ENCODE results near the gene P2RY6.
A peak's percentile ranks its signal among the peaks of the same experiment; 100 is the strongest.

Gene P2RY6

DNA sequence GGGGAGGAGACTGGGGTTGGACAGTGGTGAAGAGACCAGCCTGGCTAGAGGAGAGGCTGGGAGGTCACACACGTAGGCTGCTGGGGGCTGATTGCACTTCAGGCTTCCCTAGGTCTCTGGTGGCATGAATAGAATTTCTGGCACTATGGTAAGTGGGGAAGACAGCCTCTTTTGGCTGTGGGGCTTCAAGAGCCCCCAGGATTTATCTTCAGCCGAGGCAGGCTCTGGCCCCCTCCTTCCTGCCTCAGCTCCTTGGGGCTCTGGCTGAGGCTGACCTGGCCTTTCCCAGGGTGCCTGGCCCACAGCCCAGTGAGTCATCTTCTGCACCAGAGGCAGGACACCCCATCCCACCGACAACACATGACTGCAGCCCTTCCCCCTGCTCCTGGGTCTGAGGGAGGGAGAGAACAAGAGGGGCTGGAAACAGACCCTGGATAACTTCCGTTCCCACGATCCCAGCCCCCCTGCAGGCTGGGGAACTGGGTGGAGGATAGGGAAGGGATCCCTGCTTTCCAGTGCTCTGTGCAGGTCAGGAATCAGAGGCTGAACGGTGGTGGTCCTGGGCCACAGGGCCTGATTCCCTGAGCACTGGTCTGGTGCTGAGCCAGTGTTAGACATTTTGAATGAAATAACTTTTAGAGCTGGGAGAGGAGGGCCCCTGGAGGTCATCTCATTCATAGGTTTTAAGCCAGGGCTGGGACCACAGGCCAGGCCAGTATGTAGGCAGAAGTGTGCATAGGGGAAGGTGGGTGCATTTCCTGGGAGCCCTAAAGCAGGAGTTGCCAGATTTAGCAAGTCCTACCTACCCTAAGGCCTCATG, 62.5 kb downstream of the P2RY6 start:
- DNase-seq (ENCODE audit: low read depth in 2 of 2), result no peak

GRCh38 chr11:73335204-73335923, 63.2 kb downstream of the P2RY6 start:
- peak; percentile 76 to 80 for DNase-seq (ENCODE audit: low read depth in 2 of 2)

- no peak for DNase-seq (ENCODE audit: low read depth in 2 of 2)
Observed at GRCh38 chr11:73337846-73338245, 65.7 kb downstream of the P2RY6 start.

DNA sequence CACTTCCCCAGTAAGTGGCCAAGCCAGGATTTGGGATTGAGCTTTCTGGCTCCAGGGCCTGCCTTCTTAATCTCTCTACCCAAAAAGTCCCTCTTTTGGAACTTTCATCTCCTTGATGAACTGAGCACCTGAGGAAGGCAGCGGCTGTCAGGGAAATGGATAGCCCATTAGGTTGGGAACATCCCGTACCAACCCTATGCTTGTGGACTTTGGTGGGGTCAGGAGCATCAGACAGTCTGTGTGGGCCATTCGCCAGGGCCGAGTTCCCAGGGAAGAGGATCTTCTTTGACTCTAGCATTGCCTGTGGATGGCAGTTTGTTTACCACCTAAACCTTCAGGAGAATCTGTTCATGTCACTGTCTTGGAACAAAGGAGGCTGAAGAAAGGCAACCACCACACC, 66.1 kb downstream of the P2RY6 start:
- no peak for DNase-seq (ENCODE audit: low read depth in 2 of 2)

GRCh38 chr11:73340164-73340563, 68.0 kb downstream of the P2RY6 start:
- no peak for DNase-seq (ENCODE audit: low read depth in 2 of 2)

GRCh38 chr11:73342633-73343032, 70.5 kb downstream of the P2RY6 start:
- DNase-seq (ENCODE audit: low read depth in 2 of 2), result no peak

DNA sequence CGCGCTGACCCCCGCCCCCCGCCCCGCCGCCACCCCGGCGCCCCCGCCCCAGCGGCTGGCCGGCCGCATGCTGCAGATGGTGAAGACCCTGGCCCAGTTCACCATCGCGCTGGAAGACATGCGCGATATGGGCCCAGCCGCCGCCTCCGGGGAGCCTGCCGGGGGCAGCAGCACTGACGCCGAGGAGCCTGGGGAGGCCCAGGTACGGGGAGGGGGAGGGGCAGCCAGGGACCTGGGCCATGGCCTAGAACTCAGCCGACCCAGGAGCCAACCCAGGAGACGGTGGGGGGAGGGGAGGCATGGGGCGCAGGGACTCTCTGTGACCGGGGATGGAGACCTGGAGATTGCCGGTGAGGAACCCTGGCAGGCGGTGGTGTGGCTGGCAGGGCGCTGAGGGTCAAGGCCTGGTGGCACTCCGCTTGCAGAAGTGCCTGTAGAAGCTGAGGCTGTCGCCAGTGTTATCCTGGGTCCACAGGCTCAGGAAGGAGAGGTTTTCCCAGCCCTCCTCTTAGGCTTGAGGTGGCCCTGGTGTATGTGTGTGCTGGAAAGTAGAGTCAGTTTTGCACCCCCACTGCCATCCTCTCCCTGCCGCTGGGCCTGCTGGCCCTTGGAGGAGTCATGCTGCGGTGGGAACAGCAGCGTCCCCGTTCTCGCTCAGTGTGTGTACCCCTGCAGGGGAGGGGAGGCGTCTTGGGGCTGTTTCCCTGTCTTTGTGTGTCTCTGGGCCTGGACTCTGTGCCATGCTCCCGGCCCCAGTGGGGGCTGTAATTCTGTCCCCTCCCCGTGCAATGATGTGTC, 71.1 kb downstream of the P2RY6 start:
- no peak for DNase-seq (ENCODE audit: low read depth in 2 of 2)

GRCh38 chr11:73344191-73344607, 72.1 kb downstream of the P2RY6 start:
- DNase-seq (ENCODE audit: low read depth in 2 of 2), result no peak

GRCh38 chr11:73345481-73346160, 73.5 kb downstream of the P2RY6 start:
- DNase-seq (ENCODE audit: low read depth in 2 of 2), result no peak

DNA sequence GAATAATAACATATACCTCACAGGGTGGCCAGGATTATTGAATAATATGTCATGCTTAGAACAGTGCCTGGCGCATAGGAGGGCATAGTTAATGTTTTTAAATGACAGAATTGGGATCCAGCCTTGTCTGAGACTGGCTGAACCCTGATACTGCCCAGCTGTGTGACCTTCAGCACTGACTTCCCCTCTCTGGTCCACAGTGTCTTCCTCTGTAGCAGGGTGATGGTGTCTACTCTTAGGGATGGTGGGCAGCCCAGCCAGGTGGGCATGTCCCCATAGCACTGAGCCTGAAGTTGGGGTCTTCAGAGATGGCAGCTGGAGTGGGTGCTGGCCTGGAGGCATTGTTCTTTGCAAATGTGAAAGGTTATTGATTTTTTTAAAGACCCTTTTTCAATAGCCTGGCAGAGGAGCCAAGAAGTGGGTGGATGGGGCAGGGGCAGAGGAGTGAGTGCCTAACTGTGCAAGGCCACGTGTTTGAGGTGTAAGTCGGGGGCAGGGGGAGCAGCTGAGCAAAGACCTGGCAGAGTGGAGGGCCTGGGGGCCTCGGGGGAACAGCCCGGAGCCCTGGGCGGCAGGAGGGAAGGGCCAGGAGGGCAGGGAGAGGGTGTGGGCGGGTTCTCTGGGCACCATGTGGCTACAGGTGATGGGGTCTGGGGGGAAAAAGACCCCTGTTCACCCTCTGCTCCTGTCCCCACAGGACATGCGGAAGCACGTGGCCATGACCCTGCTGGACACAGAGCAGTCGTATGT, 74.2 kb downstream of the P2RY6 start:
- DNase-seq (ENCODE audit: low read depth in 2 of 2), result no peak

GRCh38 chr11:73347067-73347466, 74.9 kb downstream of the P2RY6 start:
- no peak for DNase-seq (ENCODE audit: low read depth in 2 of 2)
